GM18868 (cell line): ENCODE results near the gene ZNF528.

Experiments used
- ATAC-seq: cut with Tn5 transposase; IDR thresholded peaks from one replicate; pipeline ENCODE4 v1.9.1; 2021; ENCODE audit warnings: mild to moderate bottlenecking, moderate library complexity; ENCODE audit not compliant: unreplicated experiment

ZNF528 gene

DNA sequence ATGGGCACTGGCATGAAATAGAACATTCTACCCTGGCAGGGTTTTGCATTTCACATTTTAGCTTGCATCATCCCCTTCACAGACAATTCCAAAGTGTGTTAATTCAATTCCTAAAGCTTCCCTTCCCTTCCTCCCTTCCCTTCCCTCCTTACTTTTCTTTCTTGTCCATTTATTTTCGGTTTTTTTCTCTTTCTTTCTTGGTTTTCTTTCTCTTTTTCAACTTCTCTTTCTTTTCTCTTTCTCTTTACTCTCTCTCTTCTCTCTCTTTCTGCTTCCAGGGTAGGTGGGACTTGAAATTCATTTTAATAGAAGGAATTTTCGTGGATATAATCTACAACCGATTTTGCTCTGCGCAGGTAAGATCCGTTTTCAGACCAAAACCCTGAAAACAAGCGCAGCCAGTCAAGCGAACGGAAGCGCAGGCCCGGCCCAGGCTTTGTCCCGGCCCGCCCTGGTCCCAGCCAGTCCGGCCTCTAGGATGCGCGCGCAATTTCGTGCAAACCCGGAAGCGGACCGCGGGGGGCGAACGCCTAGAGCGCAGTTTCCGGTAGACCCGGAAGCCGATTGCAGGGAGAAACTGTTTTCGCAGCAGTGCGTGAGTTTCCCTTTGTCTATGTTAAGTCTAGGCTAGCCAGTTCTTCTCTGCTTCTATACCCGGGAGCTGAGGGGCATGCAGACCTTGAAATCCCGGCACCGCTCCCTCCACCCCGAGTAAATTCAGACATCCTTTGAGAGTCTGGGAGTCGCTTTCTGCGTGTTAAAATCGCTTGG is at the start of gene ZNF528:
Gene ZNF528 (plus strand): TSS at position 540 of the 771 bp plus-strand sequence. CDS start 4,165 bp downstream, outside the sequence.
- no peak for ATAC-seq

DNA sequence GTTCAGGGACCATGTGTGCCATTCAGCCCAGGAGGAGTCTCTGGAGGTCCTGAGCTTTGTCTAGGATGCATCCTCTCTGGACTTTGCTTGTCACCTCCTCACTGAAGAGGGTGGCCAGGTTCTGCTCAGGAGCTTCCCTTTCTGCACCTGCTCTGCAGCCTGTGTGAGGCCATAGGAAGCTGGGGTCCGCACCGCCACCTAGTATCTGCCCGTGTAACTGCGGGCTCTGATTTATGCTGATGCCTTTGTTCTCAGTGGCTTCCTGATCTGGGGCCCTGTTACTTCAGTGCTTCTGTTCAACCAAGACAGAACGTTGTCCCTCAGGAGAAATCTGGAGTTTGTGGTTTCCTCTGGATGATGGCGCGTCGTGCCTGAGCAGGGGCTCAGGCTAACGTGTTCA is 46.1 kb upstream of the ZNF528 start:
- no peak for ATAC-seq

DNA sequence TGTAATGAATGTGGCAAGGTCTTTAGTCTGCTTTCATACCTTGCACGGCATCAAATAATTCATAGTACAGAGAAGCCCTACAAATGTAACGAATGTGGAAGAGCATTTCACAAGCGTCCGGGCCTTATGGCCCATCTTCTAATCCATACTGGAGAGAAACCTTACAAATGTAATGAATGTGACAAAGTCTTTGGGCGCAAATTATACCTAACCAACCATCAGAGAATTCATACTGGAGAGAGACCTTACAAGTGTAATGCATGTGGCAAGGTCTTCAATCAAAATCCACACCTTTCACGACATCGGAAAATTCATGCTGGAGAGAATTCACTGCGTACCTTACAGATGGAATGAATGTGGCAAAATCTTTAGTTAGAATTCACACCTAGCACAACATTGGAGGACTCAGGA is 31.2 kb upstream of the ZNF528 start:
- no peak for ATAC-seq

DNA sequence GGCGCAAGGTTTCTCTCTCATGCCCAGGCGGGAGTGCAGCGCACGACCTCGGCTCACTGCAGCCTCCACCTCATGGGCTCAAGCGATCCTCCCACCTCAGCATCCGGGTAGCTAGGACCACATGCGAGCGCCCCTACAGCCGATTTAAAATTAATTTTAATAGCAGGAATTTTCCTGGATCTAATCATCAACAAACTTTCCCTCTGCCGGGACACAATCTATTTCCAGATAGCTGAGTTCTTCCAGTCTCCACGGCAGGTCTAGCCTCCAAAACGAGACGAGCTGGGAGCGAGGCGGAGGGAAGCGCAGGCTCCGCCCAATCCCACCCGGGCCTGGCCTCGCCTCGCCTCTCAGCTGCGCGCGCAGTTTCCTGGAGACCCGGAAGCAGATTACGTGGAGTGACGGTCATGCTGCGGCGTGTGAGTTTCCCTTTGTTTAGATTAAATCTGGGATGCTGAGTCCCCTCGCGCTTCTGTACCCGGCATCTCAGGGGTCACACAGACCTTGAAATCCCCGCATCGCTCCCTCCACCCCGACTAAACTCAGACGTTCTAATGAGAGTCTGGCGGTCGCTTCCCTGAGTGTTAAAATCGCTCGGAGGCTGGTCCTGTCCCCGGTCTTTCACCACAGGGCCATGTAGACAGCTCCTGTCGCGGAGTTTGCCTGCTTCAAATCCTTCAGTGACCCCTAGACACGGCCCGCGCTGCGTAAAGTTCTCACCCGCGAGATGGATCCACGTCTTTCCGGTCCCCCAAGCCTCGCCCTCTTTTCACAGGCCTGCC is 27.9 kb upstream of the ZNF528 start, which contains the start of gene ZNF880:
Gene ZNF880 (plus strand): TSS at position 365 of the 782 bp plus-strand sequence. CDS start 43 bp downstream, at position 408.
- no peak for ATAC-seq

DNA sequence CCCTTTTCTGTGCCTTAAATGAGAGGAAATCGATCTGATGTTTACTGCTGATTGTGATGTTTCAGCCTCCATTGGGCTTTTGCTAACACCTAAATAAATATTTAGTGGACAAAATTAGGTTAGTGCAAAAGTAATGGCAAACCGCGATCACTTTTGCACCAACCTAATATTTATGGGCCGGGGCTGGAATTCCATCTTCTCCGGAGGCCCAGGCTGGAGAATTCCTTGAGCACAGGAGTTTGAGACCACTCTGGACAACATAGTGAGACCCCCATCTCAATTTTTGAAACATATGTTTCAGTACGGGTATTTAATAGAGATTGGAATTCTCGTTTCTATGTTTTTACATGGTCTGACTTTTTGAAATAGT is 27.3 kb upstream of the ZNF528 start:
- ATAC-seq: no peak

DNA sequence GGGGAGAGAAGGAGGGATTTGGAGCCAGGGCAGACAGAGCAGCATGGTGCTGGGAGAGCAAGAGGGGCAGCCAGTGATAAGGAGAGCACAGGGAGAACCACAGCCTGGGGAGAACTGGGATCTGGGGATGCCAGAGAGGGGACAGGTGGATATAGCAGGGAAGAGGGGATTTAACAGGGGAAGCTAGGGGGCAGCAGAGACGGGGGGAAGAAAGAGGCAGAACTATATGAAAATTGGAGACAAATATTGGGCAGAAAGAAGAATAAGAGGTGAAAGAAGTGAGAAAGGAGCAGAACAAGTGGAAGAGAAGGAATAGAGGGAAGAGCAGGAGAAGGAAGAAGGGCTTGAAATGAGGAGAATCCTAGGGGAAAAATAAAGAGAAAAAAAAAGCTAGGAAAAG is 6.5 kb upstream of the ZNF528 start:
- ATAC-seq: no peak

DNA sequence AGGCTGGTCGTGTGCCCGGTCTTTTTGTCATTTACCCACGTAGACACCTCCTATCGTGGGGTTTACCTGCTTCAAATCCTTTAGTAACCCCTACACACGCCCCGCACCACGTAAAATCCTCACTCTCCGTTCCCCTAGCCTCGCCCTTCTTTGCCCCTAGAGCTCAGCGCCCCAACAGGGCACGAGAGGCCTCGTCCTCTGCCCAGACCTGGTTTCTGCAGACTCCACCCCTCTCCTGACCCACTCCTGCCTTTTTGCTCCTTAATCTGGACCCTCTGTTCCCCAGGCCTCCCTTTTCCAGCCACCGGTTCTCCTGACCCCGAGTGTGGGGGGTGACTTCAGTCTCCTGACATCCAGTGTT is 412 bp downstream of the ZNF528 start:
- no peak for ATAC-seq

DNA sequence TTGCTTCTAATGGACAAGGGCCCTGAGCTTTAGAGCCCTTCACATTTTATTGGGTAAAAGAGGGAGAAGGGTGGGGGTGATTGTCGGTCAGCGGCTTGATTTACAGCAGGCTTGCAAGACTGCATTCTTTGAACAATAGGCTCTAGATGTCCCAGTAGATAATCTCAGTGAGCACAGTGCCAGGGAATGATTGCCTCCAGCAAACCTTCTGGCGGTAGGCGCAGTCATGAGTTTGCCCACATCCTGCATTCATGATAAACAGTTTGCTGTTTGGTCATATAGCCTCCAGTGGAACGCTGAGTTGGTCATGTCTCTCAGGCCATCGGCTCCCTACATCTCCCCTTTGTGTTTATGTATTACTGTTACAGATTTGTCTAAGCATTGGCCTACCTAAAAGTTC is 12.6 kb downstream of the ZNF528 start:
- no peak for ATAC-seq

DNA sequence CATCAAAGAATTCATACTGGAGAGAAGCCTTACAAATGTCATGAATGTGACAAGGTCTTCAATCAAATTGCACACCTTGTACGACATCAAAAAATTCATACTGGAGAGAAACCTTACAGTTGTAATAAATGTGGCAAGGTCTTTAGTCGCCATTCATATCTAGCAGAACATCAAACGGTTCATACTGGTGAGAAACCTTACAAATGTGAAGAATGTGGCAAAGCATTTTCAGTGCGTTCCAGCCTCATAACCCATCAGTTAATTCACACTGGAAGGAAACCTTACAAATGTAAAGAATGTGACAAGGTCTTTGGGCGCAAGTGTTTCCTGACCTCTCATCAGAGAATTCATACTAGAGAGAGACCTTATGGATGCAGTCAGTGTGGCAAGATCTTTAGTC is 18.1 kb downstream of the ZNF528 start:
- no peak for ATAC-seq

DNA sequence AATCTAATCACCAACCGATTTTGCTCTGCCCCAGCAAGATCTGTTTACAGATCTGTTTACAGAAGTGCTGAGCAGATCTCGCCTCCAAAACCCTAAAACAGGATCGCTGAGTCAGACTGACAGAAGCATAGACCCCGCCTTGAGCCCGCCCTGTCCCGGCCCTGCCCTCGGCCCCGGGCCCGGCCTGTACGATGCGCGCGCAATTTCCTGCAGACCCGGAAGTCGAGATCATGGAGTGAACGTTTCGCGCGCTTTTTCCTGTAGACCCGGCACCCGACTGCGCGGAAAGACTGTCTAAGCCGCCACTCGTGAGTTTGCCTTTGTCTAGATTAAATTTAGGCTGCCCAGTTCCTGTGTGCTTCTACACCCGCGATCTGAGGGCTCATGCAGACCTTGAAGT is 31.3 kb downstream of the ZNF528 start, which contains the start of gene ZNF534:
Gene ZNF534 (plus strand): TSS at position 212 of the 400 bp plus-strand sequence. CDS start 2,327 bp downstream, outside the sequence.
- no peak for ATAC-seq

DNA sequence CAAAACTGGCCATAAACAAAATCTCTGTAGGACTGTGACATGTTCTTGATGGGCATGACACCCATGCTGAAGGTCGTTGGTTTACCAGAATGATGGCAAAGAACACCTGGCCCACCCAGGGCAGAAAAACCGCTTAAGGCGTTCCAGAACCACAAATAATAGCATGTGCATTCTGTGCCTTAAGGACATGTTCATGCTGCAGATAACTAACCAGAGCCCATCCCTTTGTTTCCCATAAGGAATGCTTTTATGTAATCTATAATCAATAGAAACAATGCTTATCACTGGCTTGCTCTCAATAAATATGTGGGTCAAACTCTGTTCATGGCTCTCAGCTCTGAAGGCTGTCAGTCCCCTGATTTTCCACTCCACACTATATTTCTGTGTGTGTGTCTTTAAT is 44.5 kb downstream of the ZNF528 start:
- no peak for ATAC-seq

DNA sequence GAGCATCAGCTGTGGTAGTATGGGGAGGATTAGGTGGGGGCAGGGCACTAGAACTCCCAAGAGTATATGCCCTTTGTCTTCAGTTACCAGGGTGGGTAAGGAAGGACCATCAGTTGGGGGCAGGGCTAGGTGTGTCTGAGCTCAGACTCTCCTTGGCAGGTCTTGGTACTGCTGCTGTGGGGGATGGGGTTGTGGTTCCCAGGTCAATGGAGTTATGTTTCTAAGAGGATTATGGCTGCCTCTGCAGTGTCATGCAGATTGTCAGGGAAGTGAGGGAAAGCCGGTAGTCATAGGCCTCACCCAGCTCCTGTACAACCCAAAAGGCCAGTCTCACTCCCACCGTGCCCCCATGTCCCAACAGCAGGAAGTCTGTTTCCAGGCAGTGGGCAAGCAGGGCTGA is 46.9 kb downstream of the ZNF528 start:
- ATAC-seq: no peak

DNA sequence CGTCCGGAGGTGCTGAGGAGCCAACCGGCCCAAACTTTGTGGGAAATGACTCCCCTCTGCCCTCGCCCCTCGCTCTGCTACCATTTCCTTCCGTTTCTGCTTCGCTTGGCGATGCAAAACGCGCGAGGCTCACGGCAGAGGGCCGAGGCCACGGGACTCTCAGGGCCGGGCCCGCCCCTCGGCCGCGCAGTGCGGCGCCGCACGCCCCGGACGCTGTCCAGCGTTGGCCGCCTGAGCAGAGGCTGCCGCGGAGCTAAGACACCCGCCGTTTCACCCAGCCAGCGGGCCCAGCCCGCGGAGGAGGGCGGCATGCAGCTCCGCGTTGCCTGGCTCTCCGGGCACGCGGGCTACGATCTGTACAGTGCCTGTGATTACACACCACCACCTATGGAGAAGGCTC is 53.6 kb downstream of the ZNF528 start:
- ATAC-seq: no peak

DNA sequence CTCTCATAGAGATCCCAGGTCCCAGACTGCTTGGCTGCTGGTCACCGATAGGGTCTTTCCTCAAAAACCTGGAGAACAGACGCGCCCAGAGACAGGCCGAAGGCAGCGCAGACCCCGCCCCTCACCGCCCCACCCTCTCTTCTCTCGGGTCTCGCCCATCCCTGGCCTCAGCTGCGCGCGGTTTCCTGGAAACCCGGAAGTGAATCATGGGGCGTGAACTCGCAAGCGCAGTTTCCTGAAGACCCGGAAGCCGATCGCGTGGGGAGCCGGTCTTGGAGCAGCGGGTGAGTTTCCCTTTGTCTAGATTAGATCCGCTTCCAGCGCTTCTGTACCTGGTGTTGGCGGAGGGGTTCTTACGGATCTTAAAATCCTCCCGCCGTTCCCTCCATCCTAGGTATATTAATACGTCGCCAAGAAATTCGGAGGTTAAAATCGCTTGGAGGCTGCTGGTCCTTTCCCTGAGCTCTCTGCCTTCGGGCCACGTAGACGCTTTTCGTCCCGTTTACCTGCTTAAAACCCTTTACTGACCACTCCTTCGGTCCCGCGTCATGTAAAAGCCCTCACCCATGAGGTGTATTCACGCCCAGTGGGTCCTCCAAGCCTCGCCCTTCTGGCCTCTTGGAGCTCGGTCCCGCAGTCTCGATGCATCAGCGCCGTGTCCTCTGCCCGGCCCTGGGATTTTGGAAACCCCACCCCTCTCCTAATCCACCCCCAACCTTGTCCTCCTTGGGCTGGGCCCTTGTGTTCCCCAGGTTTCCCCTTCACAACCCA is 55.9 kb downstream of the ZNF528 start, which contains the start of gene ZNF578:
Gene ZNF578 (plus strand): TSS at position 230 of the 771 bp plus-strand sequence. CDS start 48,293 bp downstream, outside the sequence.
- ATAC-seq: no peak

DNA sequence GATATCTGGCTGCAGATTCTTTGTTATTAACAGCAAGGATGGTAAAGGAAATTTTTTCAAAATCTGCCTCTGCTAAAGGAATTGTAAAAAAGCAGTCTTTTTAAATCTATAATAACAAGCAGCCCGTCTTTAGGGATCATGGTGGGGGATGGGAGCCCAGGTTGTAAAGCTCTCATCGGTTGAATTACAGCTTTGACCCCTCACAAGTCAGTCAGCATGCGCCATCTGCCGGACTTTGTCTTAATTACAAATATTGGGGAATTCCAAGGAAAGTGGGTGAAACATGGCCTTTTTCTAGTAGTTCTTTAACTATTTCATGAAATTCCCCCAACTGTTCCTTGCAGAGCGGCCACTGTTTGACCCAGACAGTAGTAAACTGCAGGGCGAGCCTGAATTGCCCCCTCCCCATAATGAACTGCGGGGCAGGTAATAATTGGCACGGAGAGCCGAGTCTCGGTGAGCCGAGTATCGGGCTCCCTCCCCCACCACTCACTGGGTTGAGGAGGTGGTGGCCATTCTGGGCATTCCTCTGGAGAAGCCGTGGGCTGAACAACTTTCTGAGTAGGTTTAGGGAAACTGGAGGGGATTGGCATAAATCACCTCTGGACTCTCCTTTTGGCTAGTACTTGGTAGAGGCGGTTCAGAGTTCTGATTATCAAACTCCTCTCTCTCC is 67.3 kb downstream of the ZNF528 start:
- ATAC-seq: no peak
